ENCODE results near the gene PTGER3.

PTGER3 gene

DNA sequence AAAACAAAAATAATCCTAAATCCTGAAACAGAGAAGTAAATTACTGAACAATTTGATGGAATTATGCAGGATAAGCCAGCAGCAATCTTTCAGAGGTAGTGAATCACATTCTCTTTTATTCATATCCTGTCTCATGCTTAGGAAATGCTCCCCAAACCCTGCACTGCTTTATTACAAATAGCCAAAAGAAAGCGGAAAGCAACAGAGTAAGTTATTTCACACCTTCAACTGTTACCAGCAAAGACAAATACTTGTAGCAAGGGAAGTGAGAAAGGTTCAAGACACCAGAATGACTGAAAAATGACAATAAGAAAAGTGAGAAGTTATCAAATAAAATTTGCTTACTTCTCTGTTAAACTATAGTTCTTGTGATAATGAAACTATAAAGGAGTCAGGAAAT lies 27.1 kb upstream of the PTGER3 start:
- DNase-seq (ENCODE audit: low spot score), result no peak
- in situ Hi-C loops (cut with MboI; ENCODE audit: low pct_unique_long_range_greater_than_20kb, low sequenced_read_pairs, unreplicated experiment), result no loop called here
- TF ChIP-seq, protein P1, sequence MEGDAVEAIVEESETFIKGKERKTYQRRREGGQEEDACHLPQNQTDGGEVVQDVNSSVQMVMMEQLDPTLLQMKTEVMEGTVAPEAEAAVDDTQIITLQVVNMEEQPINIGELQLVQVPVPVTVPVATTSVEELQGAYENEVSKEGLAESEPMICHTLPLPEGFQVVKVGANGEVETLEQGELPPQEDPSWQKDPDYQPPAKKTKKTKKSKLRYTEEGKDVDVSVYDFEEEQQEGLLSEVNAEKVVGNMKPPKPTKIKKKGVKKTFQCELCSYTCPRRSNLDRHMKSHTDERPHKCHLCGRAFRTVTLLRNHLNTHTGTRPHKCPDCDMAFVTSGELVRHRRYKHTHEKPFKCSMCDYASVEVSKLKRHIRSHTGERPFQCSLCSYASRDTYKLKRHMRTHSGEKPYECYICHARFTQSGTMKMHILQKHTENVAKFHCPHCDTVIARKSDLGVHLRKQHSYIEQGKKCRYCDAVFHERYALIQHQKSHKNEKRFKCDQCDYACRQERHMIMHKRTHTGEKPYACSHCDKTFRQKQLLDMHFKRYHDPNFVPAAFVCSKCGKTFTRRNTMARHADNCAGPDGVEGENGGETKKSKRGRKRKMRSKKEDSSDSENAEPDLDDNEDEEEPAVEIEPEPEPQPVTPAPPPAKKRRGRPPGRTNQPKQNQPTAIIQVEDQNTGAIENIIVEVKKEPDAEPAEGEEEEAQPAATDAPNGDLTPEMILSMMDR (IDR thresholded peaks at IDR 0.05; ENCODE audit: extremely low read depth, insufficient read depth, missing control alignments), result no peak

DNA sequence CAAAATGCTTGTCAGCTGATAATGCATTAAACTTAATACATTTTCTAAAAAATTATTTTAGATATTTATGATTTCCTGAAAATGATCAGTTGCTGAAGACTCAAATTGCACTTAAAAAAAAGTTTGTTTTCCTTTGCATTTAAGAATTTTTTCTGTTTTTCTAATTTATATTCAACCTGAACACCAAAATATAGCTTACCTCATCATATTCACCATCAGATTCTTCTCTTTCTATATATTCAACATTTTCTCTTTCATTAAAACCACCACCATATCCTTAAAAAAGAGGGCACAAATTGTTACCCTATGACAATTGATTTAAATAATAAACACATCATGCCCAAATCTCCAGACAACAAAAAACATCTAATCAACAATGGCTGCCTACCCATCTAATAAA lies 24.7 kb upstream of the PTGER3 start:
- TF ChIP-seq, protein P1 (IDR thresholded peaks at IDR 0.05; ENCODE audit: extremely low read depth, insufficient read depth, missing control alignments), result no peak
- in situ Hi-C loops (cut with MboI; ENCODE audit: low pct_unique_long_range_greater_than_20kb, low sequenced_read_pairs, unreplicated experiment), result no loop called here
- DNase-seq (ENCODE audit: low spot score), result no peak

DNA sequence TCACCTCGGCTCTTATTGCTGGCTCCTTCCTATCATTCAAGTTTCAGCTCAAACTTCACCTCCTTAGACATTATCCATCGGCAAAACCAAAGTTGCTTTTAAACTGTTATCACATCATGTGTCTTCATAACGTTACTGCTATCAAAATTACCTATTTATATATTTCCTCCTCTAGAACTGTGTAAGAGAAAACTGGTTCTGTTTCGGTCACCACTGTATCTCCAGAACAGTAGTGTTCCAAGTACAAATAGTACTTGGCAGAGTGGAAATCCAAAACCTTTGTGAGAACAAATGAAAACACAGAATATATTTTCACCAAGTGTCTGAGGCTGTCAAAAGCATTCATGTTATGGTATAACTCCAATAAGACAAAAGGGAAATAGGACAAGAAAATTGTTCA lies 24.1 kb upstream of the PTGER3 start:
- TF ChIP-seq, protein P1 (IDR thresholded peaks at IDR 0.05; ENCODE audit: extremely low read depth, insufficient read depth, missing control alignments), result no peak
- in situ Hi-C loops (cut with MboI; ENCODE audit: low pct_unique_long_range_greater_than_20kb, low sequenced_read_pairs, unreplicated experiment), result no loop called here
- no peak for DNase-seq (ENCODE audit: low spot score)

DNA sequence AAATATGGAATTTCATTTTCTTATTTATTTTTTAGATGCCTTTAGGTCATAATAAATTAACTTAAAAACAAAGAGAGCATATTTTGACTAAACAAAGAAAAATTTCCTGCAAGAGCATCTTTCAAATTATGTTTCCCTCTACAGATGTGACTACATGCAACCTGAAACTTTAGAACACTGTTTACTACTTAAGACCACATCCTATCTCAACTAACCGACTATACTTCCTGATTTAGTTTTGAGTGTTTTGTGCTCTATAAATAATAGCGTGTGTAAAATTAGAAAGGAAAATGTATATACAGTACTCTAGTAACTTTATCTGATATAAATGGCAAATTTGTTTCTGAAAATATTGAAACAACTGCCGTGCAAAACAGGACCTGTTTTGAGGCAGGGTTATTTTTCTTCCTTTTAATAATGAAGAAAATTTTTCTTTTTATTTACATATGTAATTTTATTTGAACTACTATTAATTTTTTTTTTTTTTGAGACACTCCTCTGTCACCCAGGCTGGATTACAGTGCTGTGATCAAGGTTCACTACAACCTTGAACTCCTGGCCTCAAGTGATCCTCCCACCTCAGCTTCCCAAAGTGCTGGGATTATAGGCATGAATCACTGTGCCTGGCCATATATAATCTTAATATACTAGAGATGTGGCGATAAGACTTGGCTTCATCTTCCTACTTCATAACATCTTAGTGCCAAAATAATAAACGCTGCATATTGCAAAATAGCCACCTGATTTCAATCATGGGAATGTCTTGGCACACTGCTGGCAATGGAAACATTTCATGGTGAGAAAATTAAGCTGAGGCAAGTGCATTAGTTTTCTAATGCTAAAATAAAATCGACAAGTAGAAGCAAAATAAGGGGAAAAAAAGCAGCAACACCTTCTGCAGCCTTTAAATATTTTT lies 21.0 kb upstream of the PTGER3 start:
- TF ChIP-seq, protein P1 (IDR thresholded peaks at IDR 0.05; ENCODE audit: extremely low read depth, insufficient read depth, missing control alignments), result no peak
- no peak for DNase-seq (ENCODE audit: low spot score)
- in situ Hi-C loops (cut with MboI; ENCODE audit: low pct_unique_long_range_greater_than_20kb, low sequenced_read_pairs, unreplicated experiment), result no loop called here

DNA sequence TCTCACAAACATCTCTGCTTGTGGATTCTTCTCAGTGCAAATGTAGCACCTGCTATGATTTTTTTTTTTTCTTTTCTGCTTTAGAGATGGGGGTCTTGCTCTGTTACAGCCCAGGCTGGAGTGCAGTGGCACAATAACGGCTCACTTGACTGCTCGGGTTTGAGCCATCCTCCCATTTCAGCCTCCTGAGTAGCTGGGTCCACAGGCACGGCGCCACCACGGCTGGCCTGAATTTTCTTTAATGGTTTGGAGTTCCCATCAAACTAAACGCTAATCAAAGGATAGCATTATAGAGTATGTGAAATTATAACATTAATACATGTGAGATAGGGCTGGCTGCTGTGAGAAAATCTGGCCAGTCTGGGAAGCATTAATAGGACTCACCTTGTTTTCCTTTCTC lies 7.2 kb upstream of the PTGER3 start:
- no peak for DNase-seq (ENCODE audit: low spot score)
- in situ Hi-C loops (cut with MboI; ENCODE audit: low pct_unique_long_range_greater_than_20kb, low sequenced_read_pairs, unreplicated experiment), result loop anchor here (10.0 kb wide), 1 partner anchor 370 kb away; no protein-coding TSS in a partner anchor
- TF ChIP-seq, protein P1 (IDR thresholded peaks at IDR 0.05; ENCODE audit: extremely low read depth, insufficient read depth, missing control alignments), result no peak

DNA sequence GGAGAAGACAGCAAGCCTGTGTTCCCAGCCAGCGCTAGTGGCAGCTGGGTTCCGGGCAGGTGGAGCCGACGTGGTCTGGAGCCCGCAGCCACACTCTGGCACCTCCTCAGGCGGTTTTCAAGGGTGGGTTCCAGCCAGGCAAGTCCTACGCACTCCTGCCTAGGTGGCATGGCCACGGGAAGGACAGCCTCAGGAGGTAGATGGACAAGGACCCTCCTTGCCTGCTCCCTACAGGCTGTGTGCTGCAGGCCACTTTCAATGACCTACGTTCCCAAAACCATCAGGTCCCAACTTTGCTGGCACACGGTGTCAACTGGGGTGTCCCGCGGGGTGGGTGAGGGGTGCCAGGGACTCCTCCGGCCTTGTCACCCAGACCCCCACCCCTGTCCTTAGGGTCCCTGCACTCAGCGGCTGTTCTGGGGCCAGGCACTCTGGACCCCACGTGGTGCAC lies 6.7 kb upstream of the PTGER3 start:
- no peak for DNase-seq (ENCODE audit: low spot score)
- in situ Hi-C loops (cut with MboI; ENCODE audit: low pct_unique_long_range_greater_than_20kb, low sequenced_read_pairs, unreplicated experiment), result loop anchor here (10.0 kb wide), 1 partner anchor 370 kb away; no protein-coding TSS in a partner anchor
- TF ChIP-seq, protein P1 (IDR thresholded peaks at IDR 0.05; ENCODE audit: extremely low read depth, insufficient read depth, missing control alignments), result no peak
